ENCODE data around the gene SLC25A33.
"Not testable (repeated sequence)": the region's sequence is repeated elsewhere in the genome, so short reads cannot be mapped to it uniquely, and the experiment has no call there.

The SLC25A33 gene

DNA sequence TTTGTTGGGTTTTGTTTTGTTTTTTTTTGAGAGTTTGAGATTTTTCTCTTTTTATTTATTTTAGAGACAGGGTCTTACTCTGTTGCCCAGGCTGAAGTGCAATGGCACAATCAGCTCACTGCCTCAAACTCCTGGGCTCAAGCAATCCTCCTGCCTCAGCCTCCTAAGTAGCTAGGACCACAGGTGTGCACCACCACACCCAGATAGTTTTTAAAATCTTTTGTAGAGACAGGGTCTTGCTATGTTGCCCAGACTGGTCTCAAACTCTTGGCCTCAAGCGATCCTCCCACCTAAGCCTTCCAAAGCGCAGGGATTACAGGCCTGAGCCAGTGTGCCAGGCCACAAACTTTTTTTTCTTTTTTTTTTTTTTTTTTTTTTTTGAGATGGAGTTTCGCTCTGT is 85.8 kb downstream of the SLC25A33 start:
- not testable (repeated sequence) for DNase-seq (ENCODE audit: low read depth)

DNA sequence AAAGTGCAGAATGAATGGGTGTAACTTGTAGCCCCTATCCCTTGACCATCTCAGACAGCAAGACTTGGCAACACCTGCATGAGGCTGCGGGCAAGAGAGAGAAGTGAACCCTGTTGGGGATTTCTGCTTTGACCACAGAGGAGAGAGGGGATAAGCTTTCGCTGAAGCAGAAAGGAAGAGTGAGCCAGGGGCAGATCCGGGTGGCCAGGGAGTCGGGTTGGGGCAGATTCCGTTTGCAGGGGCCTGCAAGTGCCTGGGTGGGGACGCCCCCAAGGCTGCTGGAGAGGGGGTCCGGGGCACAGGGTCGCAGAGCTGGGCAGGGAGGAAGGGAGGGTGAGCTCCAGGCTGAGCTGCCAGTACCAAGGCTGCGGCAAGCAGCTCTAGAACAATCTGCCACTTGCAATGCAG is 86.9 kb downstream of the SLC25A33 start:
- no peak for DNase-seq (ENCODE audit: low read depth)

GRCh38 chr1:9628541-9629444 is 89.5 kb downstream of the SLC25A33 start:
- peak; percentile 38 for DNase-seq (ENCODE audit: low read depth)

- DNase-seq (ENCODE audit: low read depth): peak; percentile 58
Observed at GRCh38 chr1:9629445-9630201, 90.4 kb downstream of the SLC25A33 start.

GRCh38 chr1:9630331-9631111 is 91.3 kb downstream of the SLC25A33 start:
- DNase-seq (ENCODE audit: low read depth): no peak

- no peak for DNase-seq (ENCODE audit: low read depth)
Observed at GRCh38 chr1:9631613-9632012, 92.3 kb downstream of the SLC25A33 start.

GRCh38 chr1:9633493-9633892 is 94.2 kb downstream of the SLC25A33 start:
- DNase-seq (ENCODE audit: low read depth): no peak

GRCh38 chr1:9634582-9634981 is 95.3 kb downstream of the SLC25A33 start:
- no peak for DNase-seq (ENCODE audit: low read depth)

Measured in stimulated activated CD8-positive, alpha-beta memory T cell treated with anti-CD3 and anti-CD28 coated beads, Interleukin-7, amount 100 ng/mL, for 24 hours (primary cell).